H1 (cell line): ENCODE measurements around the gene ZNF213. TPM values are rescaled to one million over a fixed set of nuclear protein-coding genes. Genes with fewer than 3 reads are reported as not detected.
A peak's percentile ranks its signal among the peaks of the same experiment; 100 is the strongest.

Experiments
- ASH2L ChIP-seq: fragments of 200-600, 300-600 bp; sonication (generic); IDR thresholded peaks from one replicate; pipeline ENCODE4 v1.7.1; 2017; ENCODE audit warnings: low read length
- CBX5 ChIP-seq: fragments of 300-800, 300-1000 bp; sonication (generic); IDR thresholded peaks from 2 replicates; pipeline ENCODE4 v1.7.1; 2016; ENCODE audit warnings: antibody characterized with exemption, low read length, low read depth
- EZH2 ChIP-seq: fragments of 200-600 bp; sonication (generic); IDR thresholded peaks from 2 replicates; pipeline ENCODE4 v1.7.1; 2012; ENCODE audit warnings: low read depth, mild to moderate bottlenecking, moderate library complexity, low read length, inconsistent platforms; ENCODE audit not compliant: severe bottlenecking
- GTF2F1 ChIP-seq: IDR thresholded peaks from 2 replicates; pipeline ENCODE4 v1.6.1; 2012; ENCODE audit warnings: low read depth, low read length, improper control_type of control experiment, borderline replicate concordance
- KDM1A ChIP-seq: fragments of 200-600, 300-600 bp; sonication (generic); IDR thresholded peaks from 2 replicates; pipeline ENCODE4 v1.7.1; 2016; ENCODE audit warnings: mild to moderate bottlenecking, low read length, borderline replicate concordance
- RFX5 ChIP-seq: IDR thresholded peaks from 2 replicates; pipeline ENCODE4 v1.6.1; 2011; ENCODE audit warnings: low read depth, low read length, improper control_type of control experiment, borderline replicate concordance
- SIX5 ChIP-seq: IDR thresholded peaks from 2 replicates; pipeline ENCODE4 v1.6.1; 2011; ENCODE audit warnings: mild to moderate bottlenecking, low read depth, low read length
- polyA plus RNA-seq, 7 experiments: library from polyadenylated mRNA; depleted of rRNA in 3 of 7; stranded (reverse) in 5 of 7; unstranded in 2 of 7; fragments of >200 nt in 5 of 7; fragments of 200-250 nt in 2 of 7; gene quantifications; 1 replicate in 5 of 7; 2 replicates in 1 of 7; 4 replicates in 1 of 7; pipeline versions ENCODE4 v1.2.1 to v1.2.3, GENCODE V29; 2011 to 2013; ENCODE audit warnings: missing spikeins in 2 of 7, mixed read lengths in 2 of 7
- total RNA-seq: library from RNA; stranded (reverse); fragmentation: NEBNext Ultra II Directional; extraction: Animal tissue kit (Norgen Biotek cat#: 25700); gene quantifications from 2 replicates; pipeline ENCODE4 v1.2.1, GENCODE V29; 2021
- TF ChIP-seq, protein P1 (sequence below): IDR thresholded peaks from 2 replicates; pipeline ENCODE4 v1.6.1; 2011; ENCODE audit warnings: low read length, improper control_type of control experiment
- TF ChIP-seq, protein P2 (sequence below): fragments of 300-600 bp; sonication (generic); IDR thresholded peaks from 2 replicates; pipeline ENCODE4 v1.7.1; 2012; ENCODE audit warnings: low read length, moderate library complexity, mild to moderate bottlenecking, inconsistent platforms; ENCODE audit not compliant: insufficient replicate concordance

ZNF213 gene
- total and polyA plus RNA-seq, 2 of the 8 experiments (the other 6 are each of a cell fraction or from before 2014, with no cell fraction given) = 1.6 to 6.9 TPM

DNA sequence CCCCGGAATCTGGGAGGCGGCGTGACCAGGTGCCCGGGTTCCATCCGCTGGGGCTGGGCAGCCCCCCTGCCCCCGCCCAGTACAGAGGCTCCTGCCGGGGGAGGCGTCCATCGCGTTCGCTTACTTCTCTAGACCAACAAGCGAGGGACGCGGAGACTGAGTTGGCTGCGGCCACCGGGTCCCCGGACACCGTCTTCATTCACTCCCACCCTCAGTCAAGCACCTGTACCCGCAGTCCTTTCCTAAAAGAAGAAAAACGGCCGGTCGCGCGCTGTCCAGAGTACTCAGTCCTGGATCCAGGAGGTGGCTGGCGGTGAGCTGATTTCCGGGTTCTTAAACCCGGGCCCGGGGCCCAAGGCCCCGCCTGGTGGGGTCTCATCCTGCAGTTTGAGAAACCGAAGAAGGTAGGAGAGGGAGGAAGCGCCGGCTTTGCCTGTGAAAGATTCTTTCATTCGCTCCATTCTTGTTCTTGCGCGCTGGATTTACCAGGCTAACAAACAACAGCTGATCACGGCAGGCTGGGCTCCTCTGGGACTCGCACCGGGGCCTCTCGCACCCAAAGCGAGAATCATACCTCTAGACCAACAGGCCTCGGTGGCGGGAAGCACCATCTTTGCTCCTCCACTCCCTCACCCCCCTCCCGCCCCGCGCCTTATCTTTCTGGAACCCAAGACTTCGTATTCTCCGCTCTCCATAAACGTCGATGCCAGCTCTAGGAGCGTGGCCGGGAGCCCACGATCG is 35.8 kb downstream of the ZNF213 start (continued):
- TF ChIP-seq CBX5 (no peak), SIX5 (no peak), EZH2 (peak; percentile 44), KDM1A (no peak), RFX5 (no peak), ASH2L (no peak), GTF2F1 (no peak)
- TF ChIP-seq, protein P1, sequence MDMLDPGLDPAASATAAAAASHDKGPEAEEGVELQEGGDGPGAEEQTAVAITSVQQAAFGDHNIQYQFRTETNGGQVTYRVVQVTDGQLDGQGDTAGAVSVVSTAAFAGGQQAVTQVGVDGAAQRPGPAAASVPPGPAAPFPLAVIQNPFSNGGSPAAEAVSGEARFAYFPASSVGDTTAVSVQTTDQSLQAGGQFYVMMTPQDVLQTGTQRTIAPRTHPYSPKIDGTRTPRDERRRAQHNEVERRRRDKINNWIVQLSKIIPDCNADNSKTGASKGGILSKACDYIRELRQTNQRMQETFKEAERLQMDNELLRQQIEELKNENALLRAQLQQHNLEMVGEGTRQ = no peak
- TF ChIP-seq, protein P2, sequence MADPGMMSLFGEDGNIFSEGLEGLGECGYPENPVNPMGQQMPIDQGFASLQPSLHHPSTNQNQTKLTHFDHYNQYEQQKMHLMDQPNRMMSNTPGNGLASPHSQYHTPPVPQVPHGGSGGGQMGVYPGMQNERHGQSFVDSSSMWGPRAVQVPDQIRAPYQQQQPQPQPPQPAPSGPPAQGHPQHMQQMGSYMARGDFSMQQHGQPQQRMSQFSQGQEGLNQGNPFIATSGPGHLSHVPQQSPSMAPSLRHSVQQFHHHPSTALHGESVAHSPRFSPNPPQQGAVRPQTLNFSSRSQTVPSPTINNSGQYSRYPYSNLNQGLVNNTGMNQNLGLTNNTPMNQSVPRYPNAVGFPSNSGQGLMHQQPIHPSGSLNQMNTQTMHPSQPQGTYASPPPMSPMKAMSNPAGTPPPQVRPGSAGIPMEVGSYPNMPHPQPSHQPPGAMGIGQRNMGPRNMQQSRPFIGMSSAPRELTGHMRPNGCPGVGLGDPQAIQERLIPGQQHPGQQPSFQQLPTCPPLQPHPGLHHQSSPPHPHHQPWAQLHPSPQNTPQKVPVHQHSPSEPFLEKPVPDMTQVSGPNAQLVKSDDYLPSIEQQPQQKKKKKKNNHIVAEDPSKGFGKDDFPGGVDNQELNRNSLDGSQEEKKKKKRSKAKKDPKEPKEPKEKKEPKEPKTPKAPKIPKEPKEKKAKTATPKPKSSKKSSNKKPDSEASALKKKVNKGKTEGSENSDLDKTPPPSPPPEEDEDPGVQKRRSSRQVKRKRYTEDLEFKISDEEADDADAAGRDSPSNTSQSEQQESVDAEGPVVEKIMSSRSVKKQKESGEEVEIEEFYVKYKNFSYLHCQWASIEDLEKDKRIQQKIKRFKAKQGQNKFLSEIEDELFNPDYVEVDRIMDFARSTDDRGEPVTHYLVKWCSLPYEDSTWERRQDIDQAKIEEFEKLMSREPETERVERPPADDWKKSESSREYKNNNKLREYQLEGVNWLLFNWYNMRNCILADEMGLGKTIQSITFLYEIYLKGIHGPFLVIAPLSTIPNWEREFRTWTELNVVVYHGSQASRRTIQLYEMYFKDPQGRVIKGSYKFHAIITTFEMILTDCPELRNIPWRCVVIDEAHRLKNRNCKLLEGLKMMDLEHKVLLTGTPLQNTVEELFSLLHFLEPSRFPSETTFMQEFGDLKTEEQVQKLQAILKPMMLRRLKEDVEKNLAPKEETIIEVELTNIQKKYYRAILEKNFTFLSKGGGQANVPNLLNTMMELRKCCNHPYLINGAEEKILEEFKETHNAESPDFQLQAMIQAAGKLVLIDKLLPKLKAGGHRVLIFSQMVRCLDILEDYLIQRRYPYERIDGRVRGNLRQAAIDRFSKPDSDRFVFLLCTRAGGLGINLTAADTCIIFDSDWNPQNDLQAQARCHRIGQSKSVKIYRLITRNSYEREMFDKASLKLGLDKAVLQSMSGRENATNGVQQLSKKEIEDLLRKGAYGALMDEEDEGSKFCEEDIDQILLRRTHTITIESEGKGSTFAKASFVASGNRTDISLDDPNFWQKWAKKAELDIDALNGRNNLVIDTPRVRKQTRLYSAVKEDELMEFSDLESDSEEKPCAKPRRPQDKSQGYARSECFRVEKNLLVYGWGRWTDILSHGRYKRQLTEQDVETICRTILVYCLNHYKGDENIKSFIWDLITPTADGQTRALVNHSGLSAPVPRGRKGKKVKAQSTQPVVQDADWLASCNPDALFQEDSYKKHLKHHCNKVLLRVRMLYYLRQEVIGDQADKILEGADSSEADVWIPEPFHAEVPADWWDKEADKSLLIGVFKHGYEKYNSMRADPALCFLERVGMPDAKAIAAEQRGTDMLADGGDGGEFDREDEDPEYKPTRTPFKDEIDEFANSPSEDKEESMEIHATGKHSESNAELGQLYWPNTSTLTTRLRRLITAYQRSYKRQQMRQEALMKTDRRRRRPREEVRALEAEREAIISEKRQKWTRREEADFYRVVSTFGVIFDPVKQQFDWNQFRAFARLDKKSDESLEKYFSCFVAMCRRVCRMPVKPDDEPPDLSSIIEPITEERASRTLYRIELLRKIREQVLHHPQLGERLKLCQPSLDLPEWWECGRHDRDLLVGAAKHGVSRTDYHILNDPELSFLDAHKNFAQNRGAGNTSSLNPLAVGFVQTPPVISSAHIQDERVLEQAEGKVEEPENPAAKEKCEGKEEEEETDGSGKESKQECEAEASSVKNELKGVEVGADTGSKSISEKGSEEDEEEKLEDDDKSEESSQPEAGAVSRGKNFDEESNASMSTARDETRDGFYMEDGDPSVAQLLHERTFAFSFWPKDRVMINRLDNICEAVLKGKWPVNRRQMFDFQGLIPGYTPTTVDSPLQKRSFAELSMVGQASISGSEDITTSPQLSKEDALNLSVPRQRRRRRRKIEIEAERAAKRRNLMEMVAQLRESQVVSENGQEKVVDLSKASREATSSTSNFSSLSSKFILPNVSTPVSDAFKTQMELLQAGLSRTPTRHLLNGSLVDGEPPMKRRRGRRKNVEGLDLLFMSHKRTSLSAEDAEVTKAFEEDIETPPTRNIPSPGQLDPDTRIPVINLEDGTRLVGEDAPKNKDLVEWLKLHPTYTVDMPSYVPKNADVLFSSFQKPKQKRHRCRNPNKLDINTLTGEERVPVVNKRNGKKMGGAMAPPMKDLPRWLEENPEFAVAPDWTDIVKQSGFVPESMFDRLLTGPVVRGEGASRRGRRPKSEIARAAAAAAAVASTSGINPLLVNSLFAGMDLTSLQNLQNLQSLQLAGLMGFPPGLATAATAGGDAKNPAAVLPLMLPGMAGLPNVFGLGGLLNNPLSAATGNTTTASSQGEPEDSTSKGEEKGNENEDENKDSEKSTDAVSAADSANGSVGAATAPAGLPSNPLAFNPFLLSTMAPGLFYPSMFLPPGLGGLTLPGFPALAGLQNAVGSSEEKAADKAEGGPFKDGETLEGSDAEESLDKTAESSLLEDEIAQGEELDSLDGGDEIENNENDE = no peak
